ACC112 (cell line): ENCODE measurements around the gene MNX1.

ENCODE experiments used
- H2AFZ ChIP-seq: fragments of 200-600 bp; sonication (generic); one replicate; pipeline ENCODE4 v1.6.0; 2017; ENCODE audit warnings: antibody characterized with exemption, low read length; ENCODE audit not compliant: unreplicated experiment
- H3K27ac ChIP-seq: fragments of 200-600 bp; sonication (generic); 2 replicates; pipeline ENCODE4 v1.5.1; 2014; ENCODE audit warnings: low read depth, mild to moderate bottlenecking, antibody characterized with exemption, low read length, moderate library complexity
- H3K27me3 ChIP-seq: fragments of 200-600 bp; sonication (generic); 2 replicates; pipeline ENCODE4 v1.6.1; 2014; ENCODE audit warnings: mild to moderate bottlenecking, antibody characterized with exemption, low read length, moderate library complexity, mixed read lengths; ENCODE audit not compliant: insufficient read depth
- H3K36me3 ChIP-seq: fragments of 200-600 bp; sonication (generic); 2 replicates; pipeline ENCODE4 v1.6.1; 2016; ENCODE audit warnings: mild to moderate bottlenecking, antibody characterized with exemption, low read length, moderate library complexity, mixed read lengths; ENCODE audit not compliant: insufficient read depth
- H3K4me1 ChIP-seq: fragments of 200-600 bp; sonication (generic); one replicate; pipeline ENCODE4 v1.6.1; 2016; ENCODE audit warnings: low read length, mixed read lengths; ENCODE audit not compliant: insufficient read depth, unreplicated experiment, control insufficient read depth
- H3K4me3 ChIP-seq: fragments of 200-600 bp; sonication (generic); 2 replicates; pipeline ENCODE4 v1.5.1; 2014; ENCODE audit warnings: mild to moderate bottlenecking, low read depth, low read length
- H3K79me2 ChIP-seq: fragments of 200-600 bp; sonication (generic); one replicate; pipeline ENCODE4 v1.6.0; 2016; ENCODE audit warnings: low read length; ENCODE audit not compliant: control insufficient read depth, unreplicated experiment, insufficient read depth

MNX1 gene

GRCh38 chr7:157044943-157045660 is 34.6 kb upstream of the MNX1 start:
- H3K4me1 ChIP-seq, result no peaks in the 10 kb centered on the region
- H3K27me3 ChIP-seq, result peaks cover 32% of the 10 kb centered on the region
- no peaks in the 10 kb centered on the region for H3K79me2 ChIP-seq
- H2AFZ ChIP-seq, result no peak overlapping the region
- no peaks in the 10 kb centered on the region for H3K36me3 ChIP-seq
- H3K4me3 ChIP-seq, result no peak overlapping the region
- H3K27ac ChIP-seq, result no peak overlapping the region

- Histone ChIP-seq H3K79me2 (no peaks in the 10 kb centered on the region), H3K4me1 (no peaks in the 10 kb centered on the region), H3K27ac (no peak overlapping the region), H3K27me3 (peaks cover 23% of the 10 kb centered on the region), H3K4me3 (no peak overlapping the region), H3K36me3 (no peaks in the 10 kb centered on the region), H2AFZ (no peak overlapping the region)
Measured at GRCh38 chr7:157044147-157044687, 33.8 kb upstream of the MNX1 start.

- peaks cover 19% of the 10 kb centered on the region for H3K27me3 ChIP-seq
Measured at GRCh38 chr7:157043745-157044144, 33.3 kb upstream of the MNX1 start.

GRCh38 chr7:157041514-157042277 is 31.2 kb upstream of the MNX1 start:
- no peak overlapping the region for H3K27ac ChIP-seq
- H2AFZ ChIP-seq, result no peak overlapping the region
- H3K27me3 ChIP-seq, result peaks cover 23% of the 10 kb centered on the region
- no peaks in the 10 kb centered on the region for H3K4me1 ChIP-seq
- H3K36me3 ChIP-seq, result no peaks in the 10 kb centered on the region
- no peak overlapping the region for H3K4me3 ChIP-seq
- H3K79me2 ChIP-seq, result no peaks in the 10 kb centered on the region

More at GRCh38 chr7:157043745-157044144, 33.3 kb upstream of the MNX1 start:
- Histone ChIP-seq H3K4me3 (no peak overlapping the region), H2AFZ (no peak overlapping the region), H3K4me1 (no peaks in the 10 kb centered on the region), H3K27ac (no peak overlapping the region), H3K79me2 (no peaks in the 10 kb centered on the region), H3K36me3 (no peaks in the 10 kb centered on the region)

GRCh38 chr7:157041004-157041403 is 30.5 kb upstream of the MNX1 start:
- Histone ChIP-seq H3K79me2 (no peaks in the 10 kb centered on the region), H3K4me1 (no peaks in the 10 kb centered on the region), H3K27ac (no peak overlapping the region), H3K4me3 (no peak overlapping the region), H2AFZ (no peak overlapping the region), H3K36me3 (no peaks in the 10 kb centered on the region), H3K27me3 (peaks cover 29% of the 10 kb centered on the region)

- no peak overlapping the region for H2AFZ ChIP-seq
- H3K36me3 ChIP-seq, result no peaks in the 10 kb centered on the region
- H3K27ac ChIP-seq, result no peak overlapping the region
- H3K4me3 ChIP-seq, result no peak overlapping the region
- H3K4me1 ChIP-seq, result no peaks in the 10 kb centered on the region
- H3K27me3 ChIP-seq, result peaks cover 36% of the 10 kb centered on the region
- H3K79me2 ChIP-seq, result no peaks in the 10 kb centered on the region
Measured at GRCh38 chr7:157037635-157038034, 27.2 kb upstream of the MNX1 start.

- H3K36me3 ChIP-seq, result no peaks in the 10 kb centered on the region
- peaks cover 38% of the 10 kb centered on the region for H3K27me3 ChIP-seq
- H2AFZ ChIP-seq, result no peak overlapping the region
- no peaks in the 10 kb centered on the region for H3K4me1 ChIP-seq
- H3K27ac ChIP-seq, result no peak overlapping the region
- no peaks in the 10 kb centered on the region for H3K79me2 ChIP-seq
- no peak overlapping the region for H3K4me3 ChIP-seq
Measured at GRCh38 chr7:157037028-157037427, 26.6 kb upstream of the MNX1 start.

GRCh38 chr7:157035979-157036378 is 25.5 kb upstream of the MNX1 start:
- no peaks in the 10 kb centered on the region for H3K79me2 ChIP-seq
- H2AFZ ChIP-seq, result no peak overlapping the region
- H3K27me3 ChIP-seq, result peaks cover 36% of the 10 kb centered on the region
- H3K4me1 ChIP-seq, result no peaks in the 10 kb centered on the region
- H3K27ac ChIP-seq, result no peak overlapping the region
- no peak overlapping the region for H3K4me3 ChIP-seq
- H3K36me3 ChIP-seq, result no peaks in the 10 kb centered on the region

GRCh38 chr7:157035302-157035701 is 24.8 kb upstream of the MNX1 start:
- H3K36me3 ChIP-seq, result no peaks in the 10 kb centered on the region
- H3K27me3 ChIP-seq, result peaks cover 30% of the 10 kb centered on the region

GRCh38 chr7:157033483-157034473 is 23.3 kb upstream of the MNX1 start:
- no peaks in the 10 kb centered on the region for H3K79me2 ChIP-seq
- H3K27ac ChIP-seq, result no peak overlapping the region
- peaks cover 39% of the 10 kb centered on the region for H3K27me3 ChIP-seq
- no peak overlapping the region for H2AFZ ChIP-seq
- H3K4me1 ChIP-seq, result no peaks in the 10 kb centered on the region
- no peak overlapping the region for H3K4me3 ChIP-seq
- H3K36me3 ChIP-seq, result no peaks in the 10 kb centered on the region

More at GRCh38 chr7:157035302-157035701, 24.8 kb upstream of the MNX1 start:
- Histone ChIP-seq H3K79me2 (no peaks in the 10 kb centered on the region), H3K27ac (no peak overlapping the region), H2AFZ (no peak overlapping the region), H3K4me3 (no peak overlapping the region), H3K4me1 (no peaks in the 10 kb centered on the region)
